HepG2 (cell line): ENCODE results near the gene SPDYE4. TPM values are rescaled to one million over a fixed set of nuclear protein-coding genes. Genes with fewer than 3 reads are reported as not detected.

ENCODE experiments used
- ATAC-seq: fragments of 200-7000 bp; cut with Tn5 transposase; 3 replicates; pipeline ENCODE4 v1.9.1; 2020; ENCODE audit warnings: mild to moderate bottlenecking, moderate library complexity
- BruUV-seq: library from RNA; stranded (reverse); fragments of 400-500 nt; replicated peaks from 2 replicates; lab custom pipeline; 2021; lab: Mats Ljungman, UMichigan
- CTCF ChIA-PET: fragments of 300-600 bp; formaldehyde crosslinking; extraction: SDS; loops from one replicate; lab custom pipeline; 2021; ENCODE audit warnings: low total read pairs, inconsistent platforms, low intra/inter-chr PET ratio; lab: Yijun Ruan, JAX
- POLR2A ChIA-PET: fragments of 350-600 bp; sonication (Branson Sonifier 250); formaldehyde crosslinking; loops from one replicate; lab custom pipeline; 2020; ENCODE audit warnings: antibody characterized with exemption, inconsistent platforms; lab: Yijun Ruan, JAX
- DNase-seq: peaks from one replicate; pipeline ENCODE4 v3.0.0-alpha.2; 2015; ENCODE audit warnings: low spot score
- FAIRE-seq: peaks from 3 replicates; lab custom pipeline; 2011; peaks lifted over from hg19 to GRCh38; lab: Jason Lieb, UNC
- H2AFZ ChIP-seq: one replicate; pipeline ENCODE4 v1.6.1; 2011; ENCODE audit warnings: low read length, inconsistent platforms
- H3K27ac ChIP-seq: fragments of 300-600 bp; 3 replicates; pipeline ENCODE4 v1.8.0; 2011; ENCODE audit warnings: mixed run types, mild to moderate bottlenecking, mixed read lengths, low read length, inconsistent platforms; ENCODE audit not compliant: insufficient read depth; ENCODE audit errors: extremely low read length
- H3K27me3 ChIP-seq, 2 experiments: fragments of 200-600 bp in 1 of 2; 2 replicates in 1 of 2; 3 replicates in 1 of 2; pipeline versions ENCODE4 v1.6.0 to v1.8.0; 2011; ENCODE audit warnings: low read length in 2 of 2, mild to moderate bottlenecking in 2 of 2, moderate library complexity in 2 of 2, inconsistent platforms in 1 of 2; ENCODE audit not compliant: insufficient read depth in 2 of 2, control insufficient read depth in 1 of 2
- H3K36me3 ChIP-seq, 2 experiments: fragments of 200-600 bp in 1 of 2; replicated peaks in 1 of 2; 2 replicates in 1 of 2; 3 replicates in 1 of 2; pipeline versions ENCODE4 v1.5.1 to v1.8.0; 2011; ENCODE audit warnings: low read length in 2 of 2, inconsistent platforms in 1 of 2; ENCODE audit not compliant: insufficient read depth in 2 of 2, control insufficient read depth in 1 of 2
- H3K4me1 ChIP-seq: 2 replicates; pipeline ENCODE4 v1.5.1; 2012; ENCODE audit warnings: low read length, inconsistent platforms; ENCODE audit not compliant: insufficient read depth
- H3K4me2 ChIP-seq: 2 replicates; pipeline ENCODE4 v1.6.0; 2011; ENCODE audit warnings: low read depth, low read length, inconsistent platforms
- H3K4me3 ChIP-seq, 3 experiments: fragments of 200-600 bp in 1 of 3; sonication (generic), shearing (Covaris generic) in 1 of 3; replicated peaks in 1 of 3; 2 replicates each; pipeline ENCODE4 v1.5.1; 2011 to 2016; ENCODE audit warnings: low read length in 3 of 3, inconsistent platforms in 2 of 3, low read depth in 2 of 3, mild to moderate bottlenecking in 2 of 3, control low read depth in 1 of 3, mixed read lengths in 1 of 3; ENCODE audit not compliant: insufficient read depth in 1 of 3
- H3K79me2 ChIP-seq: one replicate; pipeline ENCODE4 v1.6.1; 2011; ENCODE audit warnings: low read length, inconsistent platforms; ENCODE audit not compliant: insufficient read depth
- H3K9ac ChIP-seq: 2 replicates; pipeline ENCODE4 v1.6.0; 2011; ENCODE audit warnings: mild to moderate bottlenecking, low read depth, low read length, inconsistent platforms; ENCODE audit not compliant: insufficient read depth
- H3K9me3 ChIP-seq: 2 replicates; pipeline ENCODE4 v1.5.1; 2012; ENCODE audit warnings: mild to moderate bottlenecking, low read length
- H4K20me1 ChIP-seq: 2 replicates; pipeline ENCODE4 v1.6.0; 2011; ENCODE audit warnings: inconsistent platforms, mild to moderate bottlenecking, low read length, moderate library complexity; ENCODE audit not compliant: insufficient read depth
- FLYWCH1 ChIP-seq: sonication (generic); formaldehyde crosslinking; IDR thresholded peaks from 2 replicates; pipeline ENCODE4 v1.8.1; 2023; ENCODE audit warnings: mild to moderate bottlenecking, missing genetic modification reagents
- FOXA3 ChIP-seq: IDR thresholded peaks from 2 replicates; pipeline ENCODE4 v1.6.1; 2016; ENCODE audit warnings: missing genetic modification reagents, missing compliant biosample characterization
- MIER2 ChIP-seq: IDR thresholded peaks from 2 replicates; pipeline ENCODE4 v1.6.1; 2016; ENCODE audit warnings: missing biosample characterization, missing genetic modification reagents
- NR3C1 ChIP-seq: sonication (generic); formaldehyde crosslinking; IDR thresholded peaks from 2 replicates; pipeline ENCODE4 v1.4.0; 2020; ENCODE audit warnings: missing genetic modification reagents
- RFXANK ChIP-seq: IDR thresholded peaks from 2 replicates; pipeline ENCODE4 v1.6.1; 2016
- SAFB2 ChIP-seq: sonication (generic); formaldehyde crosslinking; IDR thresholded peaks from 2 replicates; pipeline ENCODE4 v1.5.1; 2020; ENCODE audit warnings: missing genetic modification reagents, low read depth, mild to moderate bottlenecking, borderline replicate concordance
- TEAD2 ChIP-seq: sonication (generic); formaldehyde crosslinking; IDR thresholded peaks from 2 replicates; pipeline ENCODE4 v1.9.0; 2021; ENCODE audit warnings: missing genetic modification reagents
- TSC22D2 ChIP-seq: sonication (generic); formaldehyde crosslinking; IDR thresholded peaks from 2 replicates; pipeline ENCODE4 v1.5.1; 2020; ENCODE audit warnings: missing genetic modification reagents, mild to moderate bottlenecking, borderline replicate concordance
- WIZ ChIP-seq: sonication (generic); formaldehyde crosslinking; IDR thresholded peaks from 2 replicates; pipeline ENCODE4 v1.5.1; 2020; ENCODE audit warnings: mild to moderate bottlenecking, missing genetic modification reagents
- ZFP41 ChIP-seq: sonication (generic); formaldehyde crosslinking; IDR thresholded peaks from 2 replicates; pipeline ENCODE4 v1.4.0; 2020; ENCODE audit warnings: mild to moderate bottlenecking, missing genetic modification reagents, borderline replicate concordance
- ZNF382 ChIP-seq: sonication (generic); formaldehyde crosslinking; IDR thresholded peaks from 2 replicates; pipeline ENCODE4 v1.5.0; 2020; ENCODE audit warnings: missing genetic modification reagents, mild to moderate bottlenecking, borderline replicate concordance
- ZNF614 ChIP-seq: IDR thresholded peaks from 2 replicates; pipeline ENCODE4 v1.6.1; 2018; ENCODE audit warnings: missing biosample characterization, missing genetic modification reagents, inconsistent platforms, borderline replicate concordance
- WGBS: methylation state at CpG from one replicate; pipeline ENCODE4 v1.1.6; 2017; ENCODE audit warnings: low lambda C conversion rate; 5-methylcytosine and 5-hydroxymethylcytosine counted together
- in situ Hi-C: cut with HindIII; loops from 2 replicates; pipeline ENCODE4 v1.10.0; 2017; ENCODE audit warnings: low pct_unique_long_range_greater_than_20kb; ENCODE audit not compliant: extremely low pct_ligation_motif_present
- intact Hi-C: fragments of 100-400 bp; cut with micrococcal nuclease; formaldehyde crosslinking; loops from one replicate; pipeline ENCODE4 v1.10.0; 2022; ENCODE audit not compliant: unreplicated experiment
- polyA plus RNA-seq, 8 experiments: library from polyadenylated mRNA; depleted of rRNA in 3 of 8; stranded (reverse) in 7 of 8; unstranded in 1 of 8; fragments of >200 nt; fragmentation: Illumina TruSeq in 4 of 8; extraction: Trizol in 4 of 8; gene quantifications; 2 replicates each; pipeline versions ENCODE4 v1.2.1 to v1.2.3, GENCODE V29; 2011 to 2016; ENCODE audit warnings: low read depth in 4 of 8, missing spikeins in 1 of 8, mixed read lengths in 1 of 8; ENCODE audit not compliant: insufficient read depth in 1 of 8
- total RNA-seq, 5 experiments: library from RNA; depleted of rRNA; stranded (reverse); fragments of >200 nt; fragmentation: Illumina TruSeq; extraction: Trizol; gene quantifications; 2 replicates each; pipeline ENCODE4 v1.2.3, GENCODE V29; 2016; ENCODE audit warnings: low read depth in 1 of 5
- TF ChIP-seq, protein P1 (sequence below): IDR thresholded peaks from 2 replicates; pipeline ENCODE4 v1.6.1; 2016; ENCODE audit warnings: mild to moderate bottlenecking, missing biosample characterization, missing genetic modification reagents
- TF ChIP-seq, protein P2 (sequence below): IDR thresholded peaks from 2 replicates; pipeline ENCODE4 v1.6.1; 2016
- TF ChIP-seq, protein P3 (sequence below): sonication (generic); formaldehyde crosslinking; IDR thresholded peaks from 2 replicates; pipeline ENCODE4 v1.4.0; 2020; ENCODE audit warnings: mild to moderate bottlenecking, missing genetic modification reagents

Gene SPDYE4
- total and polyA plus RNA-seq, 2 of the 13 experiments (the other 11 are each of a cell fraction or from before 2014, with no cell fraction given) = not detected

DNA sequence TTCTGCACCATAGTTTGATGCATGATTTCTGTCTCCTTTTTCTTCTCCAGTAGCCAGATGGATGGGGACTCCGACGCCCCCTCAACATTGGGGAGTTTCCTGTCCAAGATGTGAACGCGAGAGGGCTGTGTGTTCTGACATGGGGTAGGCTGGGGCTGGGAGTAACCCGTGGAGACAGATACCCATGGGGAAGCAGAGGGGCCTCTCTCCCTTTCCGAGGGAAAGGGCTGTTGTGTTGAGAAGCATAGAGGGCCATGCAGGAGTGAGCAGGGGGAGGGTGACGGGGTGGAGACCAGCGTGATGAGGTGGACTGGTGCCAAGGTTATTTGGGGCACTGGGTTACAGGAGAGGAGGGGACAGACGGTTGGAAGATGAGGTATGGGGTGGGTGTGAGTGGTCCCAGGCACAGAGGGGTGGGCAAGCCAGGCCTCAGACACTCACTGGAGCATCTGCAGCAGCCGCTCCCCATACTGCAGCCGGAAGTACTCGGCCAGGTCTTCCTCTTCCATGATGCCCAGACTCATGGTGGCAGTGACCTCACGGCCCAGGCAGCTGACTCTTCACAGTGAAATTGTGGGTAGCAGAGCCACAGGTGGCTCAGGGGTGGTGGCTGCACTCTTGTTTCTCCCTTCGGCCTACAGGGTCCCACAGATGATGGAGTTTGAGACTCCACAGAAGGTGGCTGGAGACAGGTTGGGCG lies 14.1 kb downstream of the SPDYE4 start:
- H3K79me2 ChIP-seq = no peaks in the 10 kb centered on the region
- H3K4me2 ChIP-seq = no peak overlapping the region
- no peaks in the 10 kb centered on the region for H4K20me1 ChIP-seq
- H3K9ac ChIP-seq = no peak overlapping the region
- intact Hi-C loops (loop anchor here (2.0 kb wide), 1 partner anchor 361 kb away; the partner anchor contains the start of gene RPL26), in situ Hi-C loops (loop anchor here (10.0 kb wide), 2 partner anchors 169 to 339 kb away; no protein-coding TSS in a partner anchor)
- H3K4me3 ChIP-seq = no peak overlapping the region
- FAIRE-seq = no peak
- ATAC-seq = peak; percentile 6; the same call in 1 of the 3 replicates
- ChIA-PET CTCF (no interaction called here), POLR2A (no interaction called here)
- H3K27ac ChIP-seq = no peak overlapping the region
- H3K27me3 ChIP-seq = peaks cover 1 to 28% of the 10 kb centered on the region in 2 experiments
- H3K36me3 ChIP-seq = no peaks in the 10 kb centered on the region
- no peaks in the 10 kb centered on the region for H3K9me3 ChIP-seq
- DNase-seq = no peak
- WGBS = 36% methylated on average over 9 of the region's 15 CpGs
- BruUV-seq = no TSS peak
- TF ChIP-seq ZNF614 (no peak), MIER2 (CRISPR knock-in tag) (no peak), SAFB2 (CRISPR knock-in tag) (no peak), ZNF382 (CRISPR knock-in tag) (no peak), FLYWCH1 (CRISPR knock-in tag) (no peak)
- H2AFZ ChIP-seq = no peak overlapping the region
- H3K4me1 ChIP-seq = 0 out of 2 replicates have a peak, but pooled peaks cover 6% of the 10 kb centered on the region

DNA sequence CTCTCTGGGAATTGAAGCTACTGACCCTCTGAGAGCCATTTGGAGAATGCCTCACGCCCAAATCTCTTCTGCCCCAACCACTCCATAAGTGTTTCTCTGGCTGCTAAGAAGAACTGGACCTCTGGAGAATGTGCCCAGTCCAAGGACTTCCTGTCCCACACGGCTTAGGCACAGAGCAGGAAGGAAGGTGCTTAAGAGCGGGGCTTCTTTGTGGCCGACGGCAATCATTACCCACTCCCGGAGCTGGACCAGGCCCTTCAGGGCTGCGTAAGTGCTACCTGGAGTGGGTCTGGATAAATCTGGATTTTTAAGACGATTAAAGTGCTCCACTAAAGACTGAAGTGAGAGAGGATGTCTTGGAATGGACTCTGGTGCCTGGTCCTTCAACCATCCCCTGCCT lies 15.5 kb downstream of the SPDYE4 start:
- ChIA-PET CTCF (no interaction called here), POLR2A (no interaction called here)
- Histone ChIP-seq H3K4me2 (peak overlapping the region; percentile 7; the same call in 1 of the 2 replicates), H2AFZ (no peak overlapping the region), H3K27me3 (peaks cover 1 to 23% of the 10 kb centered on the region in 2 experiments), H3K36me3 (no peaks in the 10 kb centered on the region), H3K4me3 (no peak overlapping the region), H4K20me1 (no peaks in the 10 kb centered on the region), H3K79me2 (no peaks in the 10 kb centered on the region), H3K9ac (no peak overlapping the region), H3K9me3 (no peaks in the 10 kb centered on the region), H3K27ac (no peak overlapping the region), H3K4me1 (0 out of 2 replicates have a peak, but pooled peaks cover 6% of the 10 kb centered on the region)
- BruUV-seq = no TSS peak
- FAIRE-seq (no peak), DNase-seq (no peak), ATAC-seq (no peak)
- in situ Hi-C loops = loop anchor here (10.0 kb wide), 2 partner anchors 168 to 338 kb away; no protein-coding TSS in a partner anchor
- WGBS = 24% methylated on average over 3 of the region's 8 CpGs
- intact Hi-C loops = no loop called here
- TF ChIP-seq, protein P1, sequence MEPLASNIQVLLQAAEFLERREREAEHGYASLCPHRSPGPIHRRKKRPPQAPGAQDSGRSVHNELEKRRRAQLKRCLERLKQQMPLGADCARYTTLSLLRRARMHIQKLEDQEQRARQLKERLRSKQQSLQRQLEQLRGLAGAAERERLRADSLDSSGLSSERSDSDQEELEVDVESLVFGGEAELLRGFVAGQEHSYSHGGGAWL = no peak
- TF ChIP-seq, protein P2, sequence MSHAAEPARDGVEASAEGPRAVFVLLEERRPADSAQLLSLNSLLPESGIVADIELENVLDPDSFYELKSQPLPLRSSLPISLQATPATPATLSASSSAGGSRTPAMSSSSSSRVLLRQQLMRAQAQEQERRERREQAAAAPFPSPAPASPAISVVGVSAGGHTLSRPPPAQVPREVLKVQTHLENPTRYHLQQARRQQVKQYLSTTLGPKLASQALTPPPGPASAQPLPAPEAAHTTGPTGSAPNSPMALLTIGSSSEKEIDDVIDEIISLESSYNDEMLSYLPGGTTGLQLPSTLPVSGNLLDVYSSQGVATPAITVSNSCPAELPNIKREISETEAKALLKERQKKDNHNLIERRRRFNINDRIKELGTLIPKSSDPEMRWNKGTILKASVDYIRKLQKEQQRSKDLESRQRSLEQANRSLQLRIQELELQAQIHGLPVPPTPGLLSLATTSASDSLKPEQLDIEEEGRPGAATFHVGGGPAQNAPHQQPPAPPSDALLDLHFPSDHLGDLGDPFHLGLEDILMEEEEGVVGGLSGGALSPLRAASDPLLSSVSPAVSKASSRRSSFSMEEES (CRISPR knock-in tag) = no peak
- TF ChIP-seq NR3C1 (CRISPR knock-in tag) = no peak
- no peak for TF ChIP-seq TEAD2 (CRISPR knock-in tag)
- TF ChIP-seq WIZ (CRISPR knock-in tag) = no peak
- no peak for TF ChIP-seq TSC22D2 (CRISPR knock-in tag)
- TF ChIP-seq, protein P3, sequence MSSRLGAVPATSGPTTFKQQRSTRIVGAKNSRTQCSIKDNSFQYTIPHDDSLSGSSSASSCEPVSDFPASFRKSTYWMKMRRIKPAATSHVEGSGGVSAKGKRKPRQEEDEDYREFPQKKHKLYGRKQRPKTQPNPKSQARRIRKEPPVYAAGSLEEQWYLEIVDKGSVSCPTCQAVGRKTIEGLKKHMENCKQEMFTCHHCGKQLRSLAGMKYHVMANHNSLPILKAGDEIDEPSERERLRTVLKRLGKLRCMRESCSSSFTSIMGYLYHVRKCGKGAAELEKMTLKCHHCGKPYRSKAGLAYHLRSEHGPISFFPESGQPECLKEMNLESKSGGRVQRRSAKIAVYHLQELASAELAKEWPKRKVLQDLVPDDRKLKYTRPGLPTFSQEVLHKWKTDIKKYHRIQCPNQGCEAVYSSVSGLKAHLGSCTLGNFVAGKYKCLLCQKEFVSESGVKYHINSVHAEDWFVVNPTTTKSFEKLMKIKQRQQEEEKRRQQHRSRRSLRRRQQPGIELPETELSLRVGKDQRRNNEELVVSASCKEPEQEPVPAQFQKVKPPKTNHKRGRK (CRISPR knock-in tag) = no peak
- no peak for TF ChIP-seq RFXANK (CRISPR knock-in tag)
- no peak for TF ChIP-seq ZNF614
- TF ChIP-seq ZFP41 (CRISPR knock-in tag) = no peak
- TF ChIP-seq FOXA3 = no peak
